Activated T-cell treated with anti-CD3 and anti-CD28 coated beads, Interleukin-2, amount 50 U/mL, for 48 hours (primary cell): ENCODE results near the gene CALR3.
A peak's percentile ranks its signal among the peaks of the same experiment; 100 is the strongest.
"Not testable (repeated sequence)": the region's sequence is repeated elsewhere in the genome, so short reads cannot be mapped to it uniquely, and the experiment has no call there.

ENCODE experiments used
- DNase-seq, 2 experiments: peaks; one replicate each; pipeline ENCODE4 v3.0.0-alpha.2; 2020

CALR3 gene

GRCh38 chr19:16457195-16457953 is 38.6 kb downstream of the CALR3 start:
- DNase-seq: peak in 1 of 2 experiments; percentile 31

- no peak for DNase-seq
Observed at GRCh38 chr19:16456652-16457194, 39.2 kb downstream of the CALR3 start.

- no peak for DNase-seq
Observed at GRCh38 chr19:16455489-16455888, 40.5 kb downstream of the CALR3 start.

- no peak for DNase-seq
Observed at GRCh38 chr19:16454351-16454918, 41.5 kb downstream of the CALR3 start.

GRCh38 chr19:16452325-16452724 is 43.6 kb downstream of the CALR3 start:
- no peak for DNase-seq

GRCh38 chr19:16449330-16449961 is 46.5 kb downstream of the CALR3 start:
- no peak for DNase-seq

- DNase-seq: not testable (repeated sequence)
Observed at GRCh38 chr19:16448872-16449271, 47.1 kb downstream of the CALR3 start.

GRCh38 chr19:16446724-16447368 is 49.1 kb downstream of the CALR3 start:
- peak; percentile 60 to 62 for DNase-seq

- no peak for DNase-seq
Observed at GRCh38 chr19:16446108-16446723, 49.8 kb downstream of the CALR3 start.

GRCh38 chr19:16445238-16446107 is 50.5 kb downstream of the CALR3 start:
- DNase-seq: no peak

- no peak for DNase-seq
Observed at GRCh38 chr19:16444269-16444600, 51.7 kb downstream of the CALR3 start.

GRCh38 chr19:16442386-16443276 is 53.3 kb downstream of the CALR3 start:
- no peak for DNase-seq

GRCh38 chr19:16441661-16442162 is 54.3 kb downstream of the CALR3 start:
- peak; percentile 53 to 56 for DNase-seq

- no peak for DNase-seq
Observed at GRCh38 chr19:16436780-16437332, 59.1 kb downstream of the CALR3 start.

GRCh38 chr19:16435999-16436650 is 59.8 kb downstream of the CALR3 start:
- no peak for DNase-seq

GRCh38 chr19:16435238-16435917 is 60.6 kb downstream of the CALR3 start:
- DNase-seq: no peak

GRCh38 chr19:16433986-16434385 is 62.0 kb downstream of the CALR3 start:
- no peak for DNase-seq

- DNase-seq: no peak
Observed at GRCh38 chr19:16429759-16430091, 66.2 kb downstream of the CALR3 start.

- no peak for DNase-seq
Observed at GRCh38 chr19:16429066-16429758, 66.8 kb downstream of the CALR3 start.
